Endothelial cell of umbilical vein (primary cell): ENCODE results near the gene CD2AP. TPM values are rescaled to one million over a fixed set of nuclear protein-coding genes. Genes with fewer than 3 reads are reported as not detected.

ENCODE experiments used
- Bru-seq: library from RNA; stranded (reverse); fragments of 400-500 nt; gene quantifications from one replicate; lab custom pipeline; 2021; lab: Mats Ljungman, UMichigan
- BruChase-seq, 2 experiments: library from RNA; stranded (reverse); fragments of 400-500 nt; gene quantifications; one replicate each; lab custom pipeline; 2021; lab: Mats Ljungman, UMichigan
- BruUV-seq: library from RNA; stranded (reverse); fragments of 400-500 nt; replicated peaks from 2 replicates; lab custom pipeline; 2021; lab: Mats Ljungman, UMichigan
- CTCF ChIA-PET: fragments of 300-600, 350-600 bp; sonication (Branson Sonifier 250); formaldehyde crosslinking; loops from one replicate; lab custom pipeline; 2021; ENCODE audit warnings: antibody characterized with exemption, inconsistent platforms; lab: Charles Lee
- POLR2A ChIA-PET: fragments of 300-600, 350-600 bp; sonication (Branson Sonifier 250); formaldehyde crosslinking; loops from one replicate; lab custom pipeline; 2021; ENCODE audit warnings: antibody characterized with exemption, inconsistent platforms; lab: Charles Lee
- DNase-seq: peaks from one replicate; pipeline ENCODE4 v3.0.0-alpha.2; 2011; ENCODE audit warnings: low read depth, low spot score
- FAIRE-seq: peaks from 2 replicates; lab custom pipeline; 2011; peaks lifted over from hg19 to GRCh38; lab: Jason Lieb, UNC
- H2AFZ ChIP-seq: 2 replicates; pipeline ENCODE4 v1.6.0; 2012; ENCODE audit warnings: low read depth, low read length, control low read depth, inconsistent platforms
- H3K27ac ChIP-seq: 2 replicates; pipeline ENCODE4 v1.5.1; 2011; ENCODE audit warnings: low read depth, mild to moderate bottlenecking, control low read depth, low read length, moderate library complexity; ENCODE audit not compliant: insufficient read depth
- H3K27me3 ChIP-seq, 2 experiments: 2 replicates each; pipeline versions ENCODE4 v1.6.0 to v1.6.1; 2011; ENCODE audit warnings: low read length in 2 of 2, mixed read lengths in 1 of 2; ENCODE audit not compliant: control insufficient read depth in 2 of 2, insufficient read depth in 2 of 2
- H3K36me3 ChIP-seq, 2 experiments: 2 replicates in 1 of 2; 3 replicates in 1 of 2; pipeline ENCODE4 v1.5.1; 2011; ENCODE audit warnings: low read length in 2 of 2, mild to moderate bottlenecking in 1 of 2, moderate library complexity in 1 of 2; ENCODE audit not compliant: control insufficient read depth in 2 of 2, insufficient read depth in 2 of 2; ENCODE audit errors: extremely low read depth in 1 of 2
- H3K4me1 ChIP-seq: 3 replicates; pipeline ENCODE4 v1.5.1; 2011; ENCODE audit warnings: mild to moderate bottlenecking, low read length; ENCODE audit not compliant: control insufficient read depth, insufficient read depth; ENCODE audit errors: extremely low read depth
- H3K4me2 ChIP-seq: 2 replicates; pipeline ENCODE4 v1.6.1; 2011; ENCODE audit warnings: low read length, control low read depth, mixed read lengths; ENCODE audit not compliant: insufficient read depth
- H3K4me3 ChIP-seq, 3 experiments: fragments of 200-600 bp in 1 of 3; sonication (generic), shearing (Covaris generic) in 1 of 3; replicated peaks in 1 of 3; 2 replicates each; pipeline ENCODE4 v1.5.1; 2011 to 2016; ENCODE audit warnings: control low read depth in 3 of 3, low read length in 3 of 3, mild to moderate bottlenecking in 2 of 3, inconsistent platforms in 1 of 3, low read depth in 1 of 3, moderate library complexity in 1 of 3; ENCODE audit not compliant: insufficient read depth in 1 of 3
- H3K79me2 ChIP-seq: 2 replicates; pipeline ENCODE4 v1.6.0; 2012; ENCODE audit warnings: low read length, inconsistent platforms; ENCODE audit not compliant: control insufficient read depth, insufficient read depth
- H3K9ac ChIP-seq: replicated peaks from 2 replicates; pipeline ENCODE3; 2011; ENCODE audit warnings: low read length, control low read depth; ENCODE audit not compliant: insufficient read depth; ENCODE audit errors: extremely low read depth
- H3K9me1 ChIP-seq: replicated peaks from 3 replicates; pipeline ENCODE4 v1.6.0; 2011; ENCODE audit warnings: mild to moderate bottlenecking, low read length; ENCODE audit not compliant: control insufficient read depth, insufficient read depth; ENCODE audit errors: extremely low read depth
- H3K9me3 ChIP-seq: replicated peaks from 2 replicates; pipeline ENCODE4 v1.5.1; 2012; ENCODE audit warnings: low read length, inconsistent platforms; ENCODE audit not compliant: control insufficient read depth, insufficient read depth
- H4K20me1 ChIP-seq: replicated peaks from 2 replicates; pipeline ENCODE3; 2011; ENCODE audit warnings: mild to moderate bottlenecking, low read length; ENCODE audit not compliant: control insufficient read depth, insufficient read depth; ENCODE audit errors: extremely low read depth
- CTCF ChIP-seq, 2 donors: IDR thresholded peaks; 1 replicate in 1 of 2; 2 replicates in 1 of 2; pipeline ENCODE4 v1.5.1; 2011; ENCODE audit warnings: low read length in 2 of 2, mild to moderate bottlenecking in 2 of 2, moderate library complexity in 2 of 2, control low read depth in 1 of 2, inconsistent platforms in 1 of 2, low read depth in 1 of 2; ENCODE audit not compliant: insufficient read depth in 1 of 2; ENCODE audit errors: extremely low read depth in 1 of 2
- EZH2 ChIP-seq: IDR thresholded peaks from 2 replicates; pipeline ENCODE4 v1.6.1; 2012; ENCODE audit warnings: borderline replicate concordance, low read depth, mild to moderate bottlenecking, moderate library complexity, low read length, inconsistent platforms; ENCODE audit not compliant: severe bottlenecking
- GATA2 ChIP-seq: IDR thresholded peaks from 2 replicates; pipeline ENCODE4 v1.7.0; 2011; ENCODE audit warnings: low read depth, mild to moderate bottlenecking, moderate library complexity, mixed read lengths, low read length; ENCODE audit not compliant: insufficient read length, insufficient read depth
- MYC ChIP-seq: IDR thresholded peaks from one replicate; pipeline ENCODE4 v1.6.1; 2011; ENCODE audit warnings: mild to moderate bottlenecking, low read depth, low read length
- POLR2A ChIP-seq: IDR thresholded peaks from 2 replicates; pipeline ENCODE4 v1.6.1; 2012; ENCODE audit warnings: low read depth, mild to moderate bottlenecking, control low read depth, low read length
- POLR2AphosphoS5 ChIP-seq: IDR thresholded peaks from 2 replicates; pipeline ENCODE4 v1.6.1; 2012; ENCODE audit warnings: low read depth, mild to moderate bottlenecking, control low read depth, low read length, moderate library complexity; ENCODE audit not compliant: insufficient read depth
- dilution Hi-C: fragments of 300-500 bp; cut with MboI; formaldehyde crosslinking; loops from one replicate; pipeline ENCODE4 v1.15.0; 2019; ENCODE audit warnings: low sequenced_read_pairs; ENCODE audit not compliant: extremely low pct_ligation_motif_present
- intact Hi-C: fragments of 100-400 bp; cut with micrococcal nuclease; formaldehyde crosslinking; loops from one replicate; pipeline ENCODE4 v1.10.0; 2022
- long read RNA-seq: library from polyadenylated mRNA; stranded (forward); transcript quantifications from one replicate; pipeline ENCODE4 v2.0.0, GENCODE V29; 2021
- polyA minus RNA-seq, 3 experiments: library from RNA; depleted of rRNA, polyadenylated mRNA; stranded (reverse); fragments of >200 nt; gene quantifications; 1 replicate in 1 of 3; 2 replicates in 2 of 3; pipeline ENCODE4 v1.2.3, GENCODE V29; 2011
- polyA plus RNA-seq, 4 experiments: library from polyadenylated mRNA; depleted of rRNA in 3 of 4; stranded (reverse) in 3 of 4; unstranded in 1 of 4; fragments of >200 nt; gene quantifications; 2 replicates each; pipeline versions ENCODE4 v1.2.1 to v1.2.3, GENCODE V29; 2011 to 2012; ENCODE audit warnings: missing spikeins in 1 of 4
- total RNA-seq: library from RNA; stranded (reverse); gene quantifications from 2 replicates; pipeline ENCODE4 v1.2.3, GENCODE V29; 2021

Gene CD2AP
- 37.3 and 39.8 TPM in 2 replicates for total RNA-seq
- polyA plus RNA-seq: 2.7 and 4.2 TPM in 2 replicates
- 8.2 and 8.6 TPM in 2 replicates for polyA plus RNA-seq (2011; cell fraction: cytosol; rRNA removed)
- 12.9 and 17.5 TPM in 2 replicates for polyA plus RNA-seq (2011; cell fraction: nucleus; rRNA removed)
- polyA plus RNA-seq (2012): 14.0 and 19.8 TPM in 2 replicates
- 5.3 and 6.8 TPM in 2 replicates for polyA minus RNA-seq
- 9.2 TPM for polyA minus RNA-seq (2011; cell fraction: cytosol; rRNA and poly(A)+ RNA removed)
- polyA minus RNA-seq (2011; cell fraction: nucleus; rRNA and poly(A)+ RNA removed): 31.3 and 38.1 TPM in 2 replicates
- Bru-seq, nascent RNA: percentile 93 among the genes with signal in this experiment
- BruChase-seq, experiment 1, labeled RNA remaining after a 6-hour chase: percentile 79 among the genes with signal in this experiment
- BruChase-seq, experiment 2, labeled RNA remaining after a 2-hour chase: percentile 78 among the genes with signal in this experiment
- long read RNA-seq, full-length matches to known transcripts: 37 of 63 reads
- long read RNA-seq, partial matches to known transcripts: 14 of 63 reads
- long read RNA-seq, other reads (novel, unspliced or antisense): 12 of 63 reads

- DNase-seq (peak; percentile 82), FAIRE-seq (no peak)
- Histone ChIP-seq H3K9ac (peak within 1 kb of the TSS; percentile 97), H3K4me1 (peaks cover 28% of the 10 kb centered on the region), H3K27me3 (no peaks in the 10 kb centered on the region), H3K36me3 (no peaks in the 10 kb centered on the region), H2AFZ (peak within 1 kb of the TSS; percentile 33), H3K9me1 (no peaks in the 10 kb centered on the region), H3K9me3 (no peaks in the 10 kb centered on the region), H3K4me3 (peak within 1 kb of the TSS; percentile 62 to 92 (median 85)), H3K4me2 (peak within 1 kb of the TSS; percentile 98), H4K20me1 (no peaks in the 10 kb centered on the region), H3K79me2 (peaks cover 43% of the 10 kb centered on the region), H3K27ac (peak within 1 kb of the TSS; percentile 71)
- intact Hi-C loops: loop anchor here (1.0 to 5.0 kb wide), 2 partner anchors 63 to 380 kb away; no protein-coding TSS in a partner anchor
- ChIA-PET CTCF (interaction anchor here (0.6 to 3.5 kb wide), 4 partner anchors 11 to 154 kb away, joined by 3 to 15 read pairs (median 6); no protein-coding TSS in a partner anchor), POLR2A (interaction anchor here (0.7 to 1.3 kb wide), 3 partner anchors 11 to 154 kb away, joined by 3 to 5 read pairs (median 3); no protein-coding TSS in a partner anchor)
- BruUV-seq: no TSS peak
- dilution Hi-C loops: no loop called here
- TF ChIP-seq POLR2AphosphoS5 (peak; percentile 56), CTCF (IDR thresholded peaks at IDR 0.05; ENCODE audit: extremely low read depth in 1 of 2, insufficient read depth in 1 of 2, low read depth in 1 of 2, low read length in 2 of 2) (peak in 1 of 2 donors; percentile 7), GATA2 (no peak), MYC (no peak), EZH2 (no peak), POLR2A (peak; percentile 68)
These were observed at the start of gene CD2AP for GRCh38 chr6:47477497-47478232. Gene CD2AP, plus strand, starts transcription at chr6:47477789. Its CDS starts 456 bp downstream, at chr6:47478245.
